Keratinocyte (primary cell): ENCODE data around the gene SYTL2.

Experiments used
- EZH2 ChIP-seq: IDR thresholded peaks from one replicate; pipeline ENCODE4 v1.6.1; 2012; ENCODE audit warnings: inconsistent platforms, mild to moderate bottlenecking, low read length, moderate library complexity
- TF ChIP-seq, protein P1 (sequence below), 3 experiments: IDR thresholded peaks in 1 of 3; conservative IDR thresholded peaks in 1 of 3; optimal IDR thresholded peaks in 1 of 3; 2 replicates in 2 of 3; 3 replicates in 1 of 3; pipeline versions ENCODE3 to v1.5.1; 2011; ENCODE audit warnings: low read length in 3 of 3, mild to moderate bottlenecking in 3 of 3, moderate library complexity in 2 of 3, control low read depth in 1 of 3, inconsistent platforms in 1 of 3; ENCODE audit not compliant: insufficient read depth in 2 of 3; ENCODE audit errors: extremely low read depth in 1 of 3

GRCh38 chr11:85799142-85799541 lies 11.8 kb downstream of the SYTL2 start:
- TF ChIP-seq, protein P1, sequence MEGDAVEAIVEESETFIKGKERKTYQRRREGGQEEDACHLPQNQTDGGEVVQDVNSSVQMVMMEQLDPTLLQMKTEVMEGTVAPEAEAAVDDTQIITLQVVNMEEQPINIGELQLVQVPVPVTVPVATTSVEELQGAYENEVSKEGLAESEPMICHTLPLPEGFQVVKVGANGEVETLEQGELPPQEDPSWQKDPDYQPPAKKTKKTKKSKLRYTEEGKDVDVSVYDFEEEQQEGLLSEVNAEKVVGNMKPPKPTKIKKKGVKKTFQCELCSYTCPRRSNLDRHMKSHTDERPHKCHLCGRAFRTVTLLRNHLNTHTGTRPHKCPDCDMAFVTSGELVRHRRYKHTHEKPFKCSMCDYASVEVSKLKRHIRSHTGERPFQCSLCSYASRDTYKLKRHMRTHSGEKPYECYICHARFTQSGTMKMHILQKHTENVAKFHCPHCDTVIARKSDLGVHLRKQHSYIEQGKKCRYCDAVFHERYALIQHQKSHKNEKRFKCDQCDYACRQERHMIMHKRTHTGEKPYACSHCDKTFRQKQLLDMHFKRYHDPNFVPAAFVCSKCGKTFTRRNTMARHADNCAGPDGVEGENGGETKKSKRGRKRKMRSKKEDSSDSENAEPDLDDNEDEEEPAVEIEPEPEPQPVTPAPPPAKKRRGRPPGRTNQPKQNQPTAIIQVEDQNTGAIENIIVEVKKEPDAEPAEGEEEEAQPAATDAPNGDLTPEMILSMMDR (optimal IDR thresholded peaks at IDR 0.05 in 1 of 3, IDR thresholded peaks at IDR 0.05 in 1 of 3, conservative IDR thresholded peaks at IDR 0.05 in 1 of 3; ENCODE audit: extremely low read depth in 1 of 3, insufficient read depth in 2 of 3, low read length in 3 of 3), result no peak
- TF ChIP-seq EZH2, result no peak
